Neuron (in vitro differentiated cells): ENCODE data around the gene EXOSC1.
"Not testable (repeated sequence)": the region's sequence is repeated elsewhere in the genome, so short reads cannot be mapped to it uniquely, and the experiment has no call there.

Source experiments
- H2AFZ ChIP-seq: one replicate; pipeline ENCODE4 v1.6.1; 2013; ENCODE audit warnings: low read depth, mild to moderate bottlenecking, inconsistent platforms, low read length, moderate library complexity
- H3K27me3 ChIP-seq: one replicate; pipeline ENCODE4 v1.6.1; 2013; ENCODE audit warnings: low read length; ENCODE audit not compliant: insufficient read depth
- H3K36me3 ChIP-seq: one replicate; pipeline ENCODE4 v1.6.1; 2013; ENCODE audit warnings: low read length; ENCODE audit not compliant: insufficient read depth
- H3K4me1 ChIP-seq: one replicate; pipeline ENCODE4 v1.6.1; 2013; ENCODE audit warnings: low read length; ENCODE audit not compliant: insufficient read depth
- H3K4me3 ChIP-seq: 2 replicates; pipeline ENCODE4 v1.5.1; 2013; ENCODE audit warnings: mild to moderate bottlenecking, low read length, moderate library complexity
- H3K9me3 ChIP-seq: one replicate; pipeline ENCODE4 v1.6.1; 2013; ENCODE audit warnings: low read length

Gene EXOSC1

DNA sequence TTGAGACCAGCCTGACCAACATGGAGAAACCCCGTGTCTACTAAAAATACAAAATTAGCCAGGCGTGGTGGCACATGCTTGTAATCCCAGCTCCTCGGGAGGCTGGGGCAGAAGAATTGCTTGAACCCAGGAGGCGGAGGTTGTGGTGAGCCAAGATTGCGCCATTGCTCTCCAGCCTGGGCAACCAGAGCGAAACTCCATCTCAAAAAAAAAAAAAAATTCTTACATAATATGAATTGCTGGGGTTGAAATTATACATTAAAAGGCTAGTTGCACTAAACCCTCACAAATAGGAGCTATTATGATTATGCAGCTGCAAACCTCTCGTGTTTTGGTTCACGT, 22.1 kb downstream of the EXOSC1 start:
- H2AFZ ChIP-seq, H3K4me3 ChIP-seq, H3K27me3 ChIP-seq: not testable (repeated sequence)

DNA sequence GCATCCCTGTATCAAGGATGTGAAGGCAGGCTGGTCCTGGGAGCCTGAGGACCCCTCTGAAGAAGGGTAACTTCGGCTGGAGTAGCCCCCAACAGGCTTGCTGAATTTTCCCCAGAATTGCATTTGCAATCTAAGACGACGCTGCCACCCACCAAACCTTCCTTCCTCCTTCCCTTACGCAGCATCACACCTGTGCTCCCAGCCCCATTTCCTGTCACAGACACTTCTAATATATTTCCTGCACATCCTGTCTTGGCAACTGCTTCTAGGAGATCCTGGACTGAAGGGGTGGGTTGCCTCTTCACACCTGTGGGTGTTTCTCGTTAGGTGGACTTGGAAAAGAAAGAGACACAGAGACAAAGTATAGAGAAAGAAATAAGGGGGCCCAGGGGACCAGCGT, 29.2 kb downstream of the EXOSC1 start:
- no peaks in the 10 kb centered on the region for H3K27me3 ChIP-seq
- no peaks in the 10 kb centered on the region for H3K9me3 ChIP-seq
- no peaks in the 10 kb centered on the region for H3K36me3 ChIP-seq
- H2AFZ ChIP-seq: no peak overlapping the region
- no peak overlapping the region for H3K4me3 ChIP-seq
- H3K4me1 ChIP-seq: peaks cover 8% of the 10 kb centered on the region

More for the DNA sequence above, 22.1 kb downstream of the EXOSC1 start:
- H3K4me1 ChIP-seq: peaks cover 23% of the 10 kb centered on the region
- H3K36me3 ChIP-seq, H3K9me3 ChIP-seq: not testable (repeated sequence)

DNA sequence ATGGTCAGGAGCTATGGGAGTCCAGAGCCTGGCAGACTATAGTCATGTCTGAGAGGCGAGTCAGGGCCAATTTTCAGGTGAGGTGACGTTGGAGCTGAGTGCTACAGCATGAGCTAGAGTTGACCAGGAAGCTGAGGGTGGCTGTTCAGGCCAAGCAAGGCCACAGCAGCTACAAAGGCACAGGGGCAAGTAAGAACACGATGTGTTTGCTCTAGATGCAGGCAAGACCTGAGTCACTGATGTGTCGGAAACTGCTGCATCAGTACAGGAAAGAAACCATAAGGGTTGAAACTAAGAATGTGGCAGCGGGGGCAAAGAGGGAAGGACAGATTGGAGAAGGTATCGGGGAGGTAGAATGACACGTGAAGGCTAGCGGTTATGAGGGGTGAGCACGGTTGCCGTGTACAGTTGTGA, 32.9 kb downstream of the EXOSC1 start:
- Histone ChIP-seq H3K9me3 (no peaks in the 10 kb centered on the region), H3K4me1 (peaks cover 8% of the 10 kb centered on the region), H3K4me3 (no peak overlapping the region), H2AFZ (no peak overlapping the region), H3K27me3 (no peaks in the 10 kb centered on the region), H3K36me3 (no peaks in the 10 kb centered on the region)

DNA sequence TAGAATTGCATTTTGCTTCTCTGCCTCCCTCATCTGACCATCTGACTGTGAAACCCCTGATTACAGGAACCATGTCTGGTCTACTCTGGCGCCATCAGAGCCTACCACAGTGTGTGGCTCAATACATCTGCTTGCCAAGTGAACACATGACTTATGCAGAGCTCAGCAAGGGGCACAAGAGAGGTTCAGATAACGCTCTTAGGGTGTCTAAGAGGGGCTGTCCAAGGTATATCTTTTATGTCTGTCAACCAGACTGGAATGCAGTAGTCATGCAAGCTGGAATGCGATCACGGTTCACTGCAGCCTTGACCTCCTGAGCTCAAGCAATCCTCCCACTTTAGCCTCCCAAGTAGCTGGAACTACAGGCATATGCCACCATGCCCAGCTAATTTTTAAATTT, 34.4 kb downstream of the EXOSC1 start:
- Histone ChIP-seq H3K9me3 (no peaks in the 10 kb centered on the region), H3K4me3 (no peak overlapping the region), H3K4me1 (peaks cover 8% of the 10 kb centered on the region), H3K36me3 (no peaks in the 10 kb centered on the region), H3K27me3 (no peaks in the 10 kb centered on the region), H2AFZ (no peak overlapping the region)

DNA sequence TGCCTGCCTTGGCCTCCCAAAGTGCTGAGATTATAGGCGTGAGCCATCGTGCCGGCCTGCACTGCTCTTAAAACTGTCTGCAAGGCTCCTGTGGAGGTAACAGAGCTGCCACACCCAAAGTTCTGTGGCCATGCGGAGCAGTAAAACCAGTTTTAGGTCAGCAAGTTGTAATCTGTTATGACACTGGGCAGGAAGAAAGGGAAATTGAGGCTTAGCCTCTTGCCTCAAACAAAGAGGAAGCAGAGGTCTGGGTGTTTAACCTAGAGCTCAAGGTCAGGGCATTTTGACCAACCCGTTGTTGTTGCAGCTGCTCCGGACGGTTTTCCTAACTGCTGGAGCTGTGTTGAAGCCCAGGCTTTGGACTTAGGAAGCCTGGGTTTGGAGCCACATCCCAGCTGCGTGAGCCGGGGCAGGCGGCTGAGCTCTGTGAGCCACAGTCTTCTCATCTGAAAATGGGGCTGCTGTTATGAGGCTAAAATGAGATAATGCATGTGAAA, 37.3 kb downstream of the EXOSC1 start:
- Histone ChIP-seq H3K4me1 (peaks cover under 1% of the 10 kb centered on the region), H3K9me3 (no peaks in the 10 kb centered on the region)

DNA sequence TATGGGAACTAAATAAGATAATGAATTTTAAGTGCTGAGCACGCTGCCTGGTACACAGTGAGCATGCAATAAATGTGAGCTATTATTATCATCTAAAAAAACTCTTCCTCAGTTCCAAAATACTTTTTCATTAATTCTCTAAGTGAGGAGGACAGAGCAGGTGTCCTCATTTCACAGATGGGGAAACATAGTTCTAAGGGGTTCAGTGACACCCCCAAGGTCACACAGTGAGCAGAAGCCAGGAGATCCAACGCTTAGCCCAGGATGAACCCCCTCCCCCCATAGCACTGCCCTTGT, 37.9 kb downstream of the EXOSC1 start:
- Histone ChIP-seq H3K36me3 (no peaks in the 10 kb centered on the region), H2AFZ (no peak overlapping the region)

More for the DNA sequence above, 37.3 kb downstream of the EXOSC1 start:
- Histone ChIP-seq H3K4me3 (no peak overlapping the region), H3K27me3 (no peaks in the 10 kb centered on the region), H3K36me3 (no peaks in the 10 kb centered on the region), H2AFZ (no peak overlapping the region)

DNA sequence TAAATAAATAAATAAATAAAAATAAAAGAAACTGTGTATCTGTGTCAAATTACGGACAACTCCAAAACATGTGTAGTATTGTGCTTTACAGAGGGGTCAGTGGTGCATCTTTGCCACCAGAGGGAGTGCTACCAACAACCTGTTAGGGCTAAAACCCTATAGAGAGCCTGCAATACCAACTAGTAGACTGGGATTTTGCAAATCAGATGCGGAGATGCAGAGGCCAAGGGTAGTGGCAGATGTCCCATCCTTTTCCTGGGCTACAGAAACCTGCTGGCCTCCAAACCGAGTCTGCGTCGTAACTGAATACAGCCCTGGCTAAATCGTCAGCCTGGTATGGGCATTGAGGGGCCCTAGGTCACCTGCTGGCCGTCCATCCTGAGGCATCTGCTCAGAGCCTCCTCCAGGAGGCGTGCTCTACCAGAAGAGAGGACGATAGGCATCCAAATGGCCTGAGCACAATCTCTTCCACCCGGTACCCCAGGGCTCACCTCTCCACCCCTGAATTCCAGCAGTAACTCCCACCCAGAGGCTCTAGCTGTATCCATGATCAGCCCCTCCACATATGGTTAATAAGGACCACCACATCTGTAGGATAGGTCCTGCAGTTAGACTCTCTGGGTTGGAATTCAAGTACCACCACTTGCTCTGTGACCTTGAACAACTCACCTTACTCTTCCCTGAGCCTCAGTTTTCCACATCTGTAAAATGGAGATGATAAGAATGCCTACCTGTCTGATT, 38.4 kb downstream of the EXOSC1 start:
- H3K4me3 ChIP-seq: peak overlapping the region; percentile 22
- no peaks in the 10 kb centered on the region for H3K27me3 ChIP-seq
- no peak overlapping the region for H2AFZ ChIP-seq
- no peaks in the 10 kb centered on the region for H3K9me3 ChIP-seq
- no peaks in the 10 kb centered on the region for H3K4me1 ChIP-seq
- no peaks in the 10 kb centered on the region for H3K36me3 ChIP-seq

More for the DNA sequence above, 37.9 kb downstream of the EXOSC1 start:
- H3K27me3 ChIP-seq: no peaks in the 10 kb centered on the region
- no peaks in the 10 kb centered on the region for H3K4me1 ChIP-seq
- no peak overlapping the region for H3K4me3 ChIP-seq
- H3K9me3 ChIP-seq: no peaks in the 10 kb centered on the region

DNA sequence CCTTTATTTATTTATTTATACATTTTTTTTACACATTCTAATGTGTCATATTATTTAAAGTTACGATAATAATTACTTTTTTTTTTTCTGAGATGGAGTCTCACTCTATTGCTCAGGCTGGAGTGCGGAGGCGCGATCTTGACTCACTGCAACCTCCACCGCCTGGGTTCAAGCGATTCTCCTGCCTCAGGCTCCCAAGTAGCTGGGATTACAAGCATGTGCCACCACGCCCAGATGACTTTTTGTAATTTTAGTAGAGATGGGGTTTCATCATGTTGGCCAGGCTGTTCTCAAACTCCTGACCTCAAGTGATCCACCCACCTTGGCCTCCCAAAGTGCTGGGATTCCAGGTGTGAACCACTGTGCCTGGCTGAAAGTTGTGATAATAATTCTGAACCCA, 39.3 kb downstream of the EXOSC1 start:
- H3K4me1 ChIP-seq, H3K27me3 ChIP-seq, H2AFZ ChIP-seq, H3K36me3 ChIP-seq, H3K9me3 ChIP-seq, H3K4me3 ChIP-seq: not testable (repeated sequence)

DNA sequence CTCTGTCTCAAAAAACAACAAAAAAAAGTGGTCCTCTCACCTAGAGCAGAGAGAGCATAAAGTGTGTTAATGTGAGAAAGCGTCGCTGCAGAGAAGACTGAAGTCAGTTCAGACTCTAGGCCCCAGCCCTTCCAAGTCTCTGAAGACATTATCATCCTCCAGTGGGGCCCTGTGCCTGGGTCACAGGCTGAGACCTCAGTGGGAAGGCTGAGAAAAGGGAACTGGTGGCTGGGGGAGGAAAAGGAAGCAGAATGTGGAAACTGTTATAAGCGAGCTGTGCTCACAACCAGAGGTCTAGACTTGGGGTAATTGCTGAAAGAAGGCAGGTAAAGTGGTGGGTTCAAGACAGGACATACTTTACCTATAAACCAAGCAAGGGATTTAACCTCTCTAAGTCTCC, 39.7 kb downstream of the EXOSC1 start:
- H3K4me3 ChIP-seq: no peak overlapping the region
- no peaks in the 10 kb centered on the region for H3K4me1 ChIP-seq
- no peaks in the 10 kb centered on the region for H3K9me3 ChIP-seq

DNA sequence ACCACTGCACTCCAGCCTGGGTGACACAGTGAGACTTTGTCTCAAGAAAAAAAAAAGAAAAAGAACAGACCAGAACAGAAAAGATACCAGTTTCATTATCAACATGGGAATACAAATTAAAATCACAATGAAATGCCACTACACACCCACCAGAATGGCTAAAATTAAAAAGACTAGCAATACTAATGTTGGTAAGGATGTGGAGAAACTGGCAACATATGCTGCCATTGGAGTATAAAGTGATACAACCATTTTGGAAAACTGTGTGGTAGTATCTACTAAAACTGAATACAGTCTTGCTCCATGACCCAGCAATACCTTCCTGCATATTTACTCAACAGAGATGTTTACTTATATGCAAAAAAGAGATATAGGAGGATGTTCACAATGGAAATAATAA, 41.8 kb downstream of the EXOSC1 start:
- Histone ChIP-seq H3K4me3 (no peak overlapping the region), H3K27me3 (no peaks in the 10 kb centered on the region), H2AFZ (no peak overlapping the region), H3K9me3 (no peaks in the 10 kb centered on the region), H3K36me3 (no peaks in the 10 kb centered on the region), H3K4me1 (peaks cover 8% of the 10 kb centered on the region)

More for the DNA sequence above, 39.7 kb downstream of the EXOSC1 start:
- Histone ChIP-seq H3K27me3 (no peaks in the 10 kb centered on the region), H3K36me3 (no peaks in the 10 kb centered on the region), H2AFZ (no peak overlapping the region)

DNA sequence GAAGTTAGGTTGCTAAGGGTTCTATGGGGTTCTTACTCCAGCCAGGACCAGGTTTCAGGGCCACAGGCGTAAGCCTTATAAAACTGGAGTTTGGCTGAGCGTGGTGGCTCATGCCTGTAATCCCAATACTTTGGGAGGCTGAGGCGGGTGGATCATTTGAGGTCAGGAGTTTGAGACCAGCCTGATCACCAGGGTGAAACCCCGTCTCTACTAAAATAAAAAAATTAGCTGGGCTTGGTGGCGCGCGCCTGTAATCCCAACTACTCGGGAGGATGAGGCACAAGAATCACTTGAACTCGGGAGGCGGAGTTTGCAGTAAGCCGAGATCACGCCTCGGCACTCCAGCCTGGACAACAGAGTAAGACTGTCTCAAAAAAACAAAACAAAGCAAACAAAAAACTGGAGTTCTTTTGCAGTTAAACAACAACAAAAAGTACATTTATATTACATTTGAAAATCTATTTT, 44.3 kb downstream of the EXOSC1 start:
- Histone ChIP-seq H3K27me3 (no peaks in the 10 kb centered on the region), H2AFZ (peak overlapping the region; percentile 74), H3K9me3 (no peaks in the 10 kb centered on the region), H3K36me3 (peaks cover 5% of the 10 kb centered on the region), H3K4me3 (peak overlapping the region; percentile 77), H3K4me1 (peaks cover 8% of the 10 kb centered on the region)

DNA sequence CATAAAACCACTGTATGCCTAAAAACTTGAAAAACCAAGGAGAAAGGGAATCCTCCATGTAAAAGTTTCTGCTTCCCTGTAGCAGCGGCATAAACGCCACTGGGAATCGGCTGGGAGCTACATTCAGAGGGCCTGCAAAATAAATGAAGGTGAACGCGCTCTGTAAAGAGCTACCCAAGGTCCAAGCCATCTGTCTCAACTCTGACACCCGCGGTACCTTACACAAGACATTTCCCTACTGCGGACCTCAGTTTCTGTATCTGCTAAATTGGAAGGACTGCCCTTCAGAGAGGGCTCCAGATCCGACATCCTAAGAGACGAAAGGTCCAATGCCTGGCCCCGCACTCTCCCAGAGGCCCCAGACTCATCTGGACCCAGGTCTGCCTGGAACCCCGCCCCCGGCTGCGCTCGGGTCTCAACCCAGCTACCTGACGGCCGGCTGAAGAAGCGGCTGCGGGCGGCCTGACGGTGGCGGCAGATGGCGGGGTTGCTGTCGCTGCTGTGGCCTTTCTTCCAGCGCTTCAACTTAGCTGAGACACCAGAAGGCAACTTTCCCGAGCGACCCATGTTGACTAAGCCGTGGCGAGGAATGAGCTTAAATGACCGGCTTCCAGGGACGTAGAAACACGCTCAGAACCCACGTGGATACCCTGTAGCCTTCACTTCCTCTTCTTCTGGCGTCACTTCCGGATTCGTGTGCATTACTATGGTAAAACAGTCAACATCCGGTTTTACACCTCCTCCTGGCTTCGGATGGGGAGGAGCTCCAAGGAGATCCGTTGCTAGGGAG, 44.9 kb downstream of the EXOSC1 start, which contains the start of gene RRP12:
Gene RRP12, minus strand, starts transcription at position 676 of the 790 bp plus-strand sequence. Its CDS starts 109 bp downstream, at position 567.
- Histone ChIP-seq H3K4me3 (peak within 1 kb of the TSS; percentile 77), H3K9me3 (no peaks in the 10 kb centered on the region), H2AFZ (peak within 1 kb of the TSS; percentile 74)

DNA sequence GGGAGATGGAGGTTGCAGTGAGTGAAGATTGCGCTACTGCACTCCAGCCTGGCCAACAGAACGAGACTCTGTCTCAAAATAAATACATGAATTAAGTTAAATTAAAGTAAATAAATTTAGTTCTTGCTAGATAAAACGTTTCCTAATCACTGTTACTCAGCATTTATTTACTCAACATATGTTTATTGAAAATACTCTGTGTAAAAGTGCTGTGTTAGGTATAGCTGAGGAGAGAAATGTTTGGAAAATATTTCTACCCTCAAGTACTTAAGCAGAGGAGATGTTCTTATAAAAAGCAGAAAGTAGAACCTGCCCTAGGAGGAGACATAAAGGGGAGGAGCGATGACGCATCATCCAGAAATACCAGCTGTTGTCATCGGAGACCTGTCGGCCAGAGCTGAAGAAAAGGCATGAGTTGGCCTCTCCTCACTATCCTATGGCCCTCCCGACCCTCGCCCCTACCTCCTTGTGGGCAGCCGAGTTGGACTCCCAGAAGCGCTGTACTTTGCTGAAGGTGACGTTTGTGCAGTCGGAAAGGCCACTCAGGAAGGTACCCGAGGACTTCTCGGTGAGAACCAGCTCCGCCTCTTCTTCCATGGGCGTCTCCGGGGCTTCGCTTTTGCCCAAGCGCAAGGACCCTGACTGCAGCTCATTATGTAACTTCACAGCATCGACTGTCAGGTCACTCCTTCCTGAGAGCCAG, 45.8 kb downstream of the EXOSC1 start:
- H3K27me3 ChIP-seq: no peaks in the 10 kb centered on the region
- H3K36me3 ChIP-seq: peaks cover 14% of the 10 kb centered on the region
- peak overlapping the region; percentile 77 for H3K4me3 ChIP-seq
- H2AFZ ChIP-seq: peak overlapping the region; percentile 74
- no peaks in the 10 kb centered on the region for H3K9me3 ChIP-seq
- H3K4me1 ChIP-seq: peaks cover 8% of the 10 kb centered on the region

More for the DNA sequence above, 44.9 kb downstream of the EXOSC1 start, which contains the start of gene RRP12:
- peaks cover 11% of the 10 kb centered on the region for H3K36me3 ChIP-seq
- no peaks in the 10 kb centered on the region for H3K27me3 ChIP-seq
- peaks cover 8% of the 10 kb centered on the region for H3K4me1 ChIP-seq
